ENCODE measurements around the gene DCUN1D3.
"Not testable (repeated sequence)": the region's sequence is repeated elsewhere in the genome, so short reads cannot be mapped to it uniquely, and the experiment has no call there.

DNA sequence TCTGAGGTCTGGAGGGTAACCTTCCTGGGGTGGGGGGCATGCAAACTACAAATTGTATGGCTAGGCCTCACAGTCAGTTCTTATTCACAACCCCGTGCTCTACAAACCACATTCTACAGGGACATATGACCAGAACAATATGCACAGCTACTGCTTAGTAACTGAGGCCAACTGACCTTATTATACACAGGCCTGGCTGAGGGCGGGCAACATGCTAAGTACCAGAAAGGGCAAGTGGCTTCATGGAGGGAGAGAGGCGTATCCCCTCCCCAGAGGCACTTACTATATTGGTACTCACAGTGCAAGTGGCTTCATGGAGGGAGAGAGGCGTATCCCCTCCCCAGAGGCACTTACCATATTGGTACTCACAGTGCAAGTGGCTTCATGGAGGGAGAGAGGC is 39.2 kb downstream of the DCUN1D3 start:
- TF ChIP-seq, protein P1, sequence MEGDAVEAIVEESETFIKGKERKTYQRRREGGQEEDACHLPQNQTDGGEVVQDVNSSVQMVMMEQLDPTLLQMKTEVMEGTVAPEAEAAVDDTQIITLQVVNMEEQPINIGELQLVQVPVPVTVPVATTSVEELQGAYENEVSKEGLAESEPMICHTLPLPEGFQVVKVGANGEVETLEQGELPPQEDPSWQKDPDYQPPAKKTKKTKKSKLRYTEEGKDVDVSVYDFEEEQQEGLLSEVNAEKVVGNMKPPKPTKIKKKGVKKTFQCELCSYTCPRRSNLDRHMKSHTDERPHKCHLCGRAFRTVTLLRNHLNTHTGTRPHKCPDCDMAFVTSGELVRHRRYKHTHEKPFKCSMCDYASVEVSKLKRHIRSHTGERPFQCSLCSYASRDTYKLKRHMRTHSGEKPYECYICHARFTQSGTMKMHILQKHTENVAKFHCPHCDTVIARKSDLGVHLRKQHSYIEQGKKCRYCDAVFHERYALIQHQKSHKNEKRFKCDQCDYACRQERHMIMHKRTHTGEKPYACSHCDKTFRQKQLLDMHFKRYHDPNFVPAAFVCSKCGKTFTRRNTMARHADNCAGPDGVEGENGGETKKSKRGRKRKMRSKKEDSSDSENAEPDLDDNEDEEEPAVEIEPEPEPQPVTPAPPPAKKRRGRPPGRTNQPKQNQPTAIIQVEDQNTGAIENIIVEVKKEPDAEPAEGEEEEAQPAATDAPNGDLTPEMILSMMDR (conservative IDR thresholded peaks at IDR 0.05 in 1 of 2, IDR thresholded peaks at IDR 0.05 in 1 of 2; ENCODE audit: low read depth in 1 of 2, low read length in 2 of 2) = not testable (repeated sequence)
- not testable (repeated sequence) for TF ChIP-seq EZH2 (IDR thresholded peaks at IDR 0.05; ENCODE audit: low read length, missing control alignments)

Measured in fibroblast of lung (primary cell).